NCI-H1436 treated with DMSO at 0.1 percent for 48 hours (cell line): ENCODE data around the gene SNX21.

Experiments
- DNase-seq: peaks from one replicate; lab custom pipeline; 2025; lab: John Stamatoyannopoulos, UW

The SNX21 gene

DNA sequence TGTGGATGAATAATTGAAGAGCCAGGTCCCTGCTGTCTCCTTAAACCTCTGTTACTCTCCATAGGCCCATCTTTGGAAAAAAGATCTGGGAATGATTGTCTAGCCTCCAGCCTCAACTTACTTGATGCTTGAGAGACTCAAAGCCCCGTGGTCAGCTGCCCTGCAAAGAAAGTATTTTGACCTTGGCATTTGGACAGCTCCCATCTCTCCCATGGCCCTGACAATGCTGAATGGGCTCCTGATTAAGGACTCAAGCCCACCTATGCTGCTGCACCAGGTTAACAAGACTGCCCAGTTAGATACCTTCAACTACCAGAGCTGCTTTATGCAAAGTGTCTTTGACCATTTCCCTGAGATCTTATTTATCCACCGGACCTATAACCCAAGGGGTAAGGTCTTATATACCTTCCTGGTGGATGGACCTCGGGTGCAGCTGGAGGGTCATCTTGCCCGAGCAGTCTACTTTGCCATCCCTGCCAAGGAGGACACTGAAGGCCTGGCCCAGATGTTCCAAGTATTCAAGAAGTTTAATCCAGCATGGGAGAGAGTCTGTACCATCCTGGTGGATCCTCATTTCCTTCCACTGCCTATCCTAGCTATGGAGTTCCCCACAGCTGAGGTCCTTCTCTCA, 49.0 kb downstream of the SNX21 start:
- no peak for DNase-seq

GRCh38 chr20:45883100-45883469, 49.5 kb downstream of the SNX21 start:
- no peak for DNase-seq

DNA sequence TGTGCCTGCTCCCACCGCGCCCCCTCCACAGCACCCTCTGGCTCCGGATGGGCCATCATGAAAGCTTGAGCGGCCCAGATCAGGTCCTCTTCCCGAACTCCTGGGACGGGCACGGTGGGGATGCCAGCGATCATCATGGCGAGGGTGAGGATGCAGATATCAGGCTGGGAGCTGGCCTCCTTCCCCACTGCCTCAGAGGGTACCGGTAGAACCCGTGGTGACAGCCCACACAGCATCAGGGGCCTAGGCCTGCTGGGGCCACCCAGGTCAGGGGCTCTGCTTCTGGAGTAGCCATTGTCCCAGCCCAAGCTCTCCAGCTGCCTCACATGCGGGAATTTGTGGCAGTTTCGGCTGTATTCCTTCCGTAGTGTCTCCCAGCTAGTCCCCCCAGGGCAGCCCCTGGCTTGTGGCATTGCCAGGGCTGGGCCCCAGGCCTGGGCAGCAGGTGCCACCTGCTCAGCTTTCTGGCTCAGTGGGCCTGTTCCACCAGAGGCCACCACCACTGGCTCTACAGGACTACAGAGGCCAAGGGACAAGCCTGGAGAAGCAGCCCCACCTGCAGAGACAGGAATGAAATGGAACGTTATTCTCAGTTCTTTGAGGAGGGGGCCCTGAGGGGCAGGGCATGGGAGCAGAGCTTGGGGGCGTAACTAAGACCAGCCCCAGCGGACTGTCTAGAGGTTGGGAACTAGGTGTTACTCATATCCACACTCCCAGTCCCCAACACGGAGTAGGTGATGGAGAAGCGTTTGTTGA, 53.2 kb downstream of the SNX21 start:
- DNase-seq = no peak

DNA sequence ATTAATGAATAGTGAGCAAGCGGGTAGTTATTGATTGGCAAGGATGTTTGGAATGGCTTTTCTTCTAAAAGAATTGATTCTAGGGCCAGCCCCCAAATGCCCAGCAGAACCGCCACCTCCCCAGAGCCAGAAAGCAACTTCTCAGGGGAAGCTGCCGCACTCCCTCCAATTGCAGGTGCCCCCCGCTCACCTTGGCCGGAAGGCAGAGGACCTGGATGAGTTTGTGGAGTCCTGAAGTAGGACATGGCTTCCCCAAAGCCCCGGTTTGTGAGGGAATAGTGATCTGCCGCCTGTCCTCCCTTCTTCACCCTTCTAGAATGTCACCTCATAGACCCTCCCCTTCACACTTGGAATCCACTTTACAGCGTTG, 53.7 kb downstream of the SNX21 start, which contains the start of gene SPATA25:
Gene SPATA25 (minus strand): TSS at position 277 of the 370 bp plus-strand sequence. CDS start 32 bp downstream, at position 245.
- DNase-seq = no peak

DNA sequence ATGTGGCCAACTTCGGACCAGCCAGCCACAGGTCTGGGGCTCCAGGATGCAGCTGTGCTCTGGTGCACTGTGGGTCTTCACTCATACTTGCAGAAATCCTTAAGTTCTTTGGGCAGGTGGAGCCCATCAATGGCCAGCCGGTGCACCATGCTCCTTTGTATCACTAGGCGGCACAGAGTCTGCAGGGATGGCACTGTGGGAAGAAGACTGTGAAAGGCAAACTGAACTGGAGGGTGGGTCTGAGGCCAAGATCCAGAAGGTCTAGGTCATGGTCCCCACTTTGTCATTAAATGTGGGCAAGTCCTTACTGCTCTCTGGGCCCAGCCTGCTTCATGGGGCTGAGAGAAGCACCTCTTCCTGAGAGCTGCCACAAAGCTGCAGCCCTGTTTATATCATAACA, 55.1 kb downstream of the SNX21 start:
- no peak for DNase-seq

- DNase-seq = no peak
Observed at GRCh38 chr20:45890077-45890984, 56.7 kb downstream of the SNX21 start.

DNA sequence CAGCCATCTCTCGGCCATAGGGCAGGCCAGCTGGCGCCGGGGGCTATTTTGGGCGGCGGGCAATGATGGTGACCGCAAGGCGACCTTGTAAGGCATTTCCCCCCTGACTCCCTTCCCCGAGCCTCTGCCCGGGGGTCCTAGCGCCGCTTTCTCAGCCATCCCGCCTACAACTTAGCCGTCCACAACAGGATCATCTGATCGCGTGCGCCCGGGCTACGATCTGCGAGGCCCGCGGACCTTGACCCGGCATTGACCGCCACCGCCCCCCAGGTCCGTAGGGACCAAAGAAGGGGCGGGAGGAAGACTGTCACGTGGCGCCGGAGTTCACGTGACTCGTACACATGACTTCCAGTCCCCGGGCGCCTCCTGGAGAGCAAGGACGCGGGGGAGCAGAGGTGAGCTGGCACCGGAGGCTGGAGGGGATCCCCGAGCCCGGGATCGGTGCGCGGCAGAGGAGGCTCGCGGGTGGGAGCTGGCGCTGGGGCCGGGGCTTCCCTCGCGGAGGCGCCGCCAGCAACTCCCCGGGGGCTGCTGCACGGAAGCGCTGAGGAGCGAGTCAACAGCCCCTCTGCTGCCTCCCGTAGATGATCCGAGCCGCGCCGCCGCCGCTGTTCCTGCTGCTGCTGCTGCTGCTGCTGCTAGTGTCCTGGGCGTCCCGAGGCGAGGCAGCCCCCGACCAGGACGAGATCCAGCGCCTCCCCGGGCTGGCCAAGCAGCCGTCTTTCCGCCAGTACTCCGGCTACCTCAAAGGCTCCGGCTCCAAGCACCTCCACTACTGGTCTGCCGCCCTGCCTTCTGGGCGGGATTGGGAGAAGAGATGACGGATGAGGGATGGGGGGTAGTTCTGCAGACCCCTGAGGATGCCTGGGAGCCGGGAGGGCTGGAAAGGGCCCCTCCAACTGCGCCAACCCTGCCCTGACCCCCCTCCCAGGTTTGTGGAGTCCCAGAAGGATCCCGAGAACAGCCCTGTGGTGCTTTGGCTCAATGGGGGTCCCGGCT, 57.7 kb downstream of the SNX21 start, which contains the start of the genes CTSA and NEURL2:
Gene CTSA (plus strand): TSS at position 351 of the 999 bp plus-strand sequence. CDS start 234 bp downstream, at position 585.
Gene NEURL2 (minus strand): TSS at position 224 of the 999 bp plus-strand sequence. CDS start 217 bp downstream, at position 7.
- peak; percentile 17 for DNase-seq

- no peak for DNase-seq
Observed at GRCh38 chr20:45892049-45892825, 58.6 kb downstream of the SNX21 start.
